ENCODE results near the gene PPP1R27.

DNA sequence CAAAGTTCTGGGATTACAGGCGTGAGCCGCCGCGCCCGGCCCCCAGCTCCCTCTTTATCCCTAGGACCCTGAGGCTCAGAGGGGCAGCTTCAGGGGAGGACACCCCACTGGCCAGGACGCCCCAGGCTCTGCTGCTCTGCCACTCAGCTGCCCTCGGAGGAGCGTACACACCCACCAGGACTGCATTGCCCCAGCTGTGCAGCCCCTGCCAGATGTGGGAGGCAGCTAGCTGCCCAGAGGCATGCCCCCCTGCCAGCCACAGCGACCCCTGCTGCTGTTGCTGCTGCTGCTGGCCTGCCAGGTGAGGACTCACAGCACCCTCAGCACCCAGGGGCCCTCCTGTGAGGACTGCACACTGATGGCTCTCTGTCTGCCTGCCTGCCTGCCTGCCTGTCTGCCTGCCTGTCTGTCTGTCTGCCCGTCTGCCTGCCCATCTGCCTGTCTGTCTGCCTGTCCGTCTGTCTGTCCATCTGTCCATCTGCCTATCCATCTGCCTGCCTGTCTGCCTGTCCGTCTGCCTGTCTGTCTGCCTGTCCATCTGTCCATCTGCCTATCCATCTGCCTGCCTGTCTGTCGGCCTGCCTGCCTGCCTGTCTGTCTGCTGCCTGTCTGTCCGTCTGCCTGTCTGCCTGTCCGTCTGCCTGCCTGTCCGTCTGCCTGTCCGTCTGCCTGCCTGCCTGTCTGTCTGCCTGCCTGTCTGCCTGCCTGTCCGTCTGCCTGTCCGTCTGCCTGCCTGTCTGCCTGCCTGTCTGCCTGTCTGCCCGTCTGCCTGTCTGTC, 25.9 kb downstream of the PPP1R27 start:
- TF ChIP-seq, protein P1, sequence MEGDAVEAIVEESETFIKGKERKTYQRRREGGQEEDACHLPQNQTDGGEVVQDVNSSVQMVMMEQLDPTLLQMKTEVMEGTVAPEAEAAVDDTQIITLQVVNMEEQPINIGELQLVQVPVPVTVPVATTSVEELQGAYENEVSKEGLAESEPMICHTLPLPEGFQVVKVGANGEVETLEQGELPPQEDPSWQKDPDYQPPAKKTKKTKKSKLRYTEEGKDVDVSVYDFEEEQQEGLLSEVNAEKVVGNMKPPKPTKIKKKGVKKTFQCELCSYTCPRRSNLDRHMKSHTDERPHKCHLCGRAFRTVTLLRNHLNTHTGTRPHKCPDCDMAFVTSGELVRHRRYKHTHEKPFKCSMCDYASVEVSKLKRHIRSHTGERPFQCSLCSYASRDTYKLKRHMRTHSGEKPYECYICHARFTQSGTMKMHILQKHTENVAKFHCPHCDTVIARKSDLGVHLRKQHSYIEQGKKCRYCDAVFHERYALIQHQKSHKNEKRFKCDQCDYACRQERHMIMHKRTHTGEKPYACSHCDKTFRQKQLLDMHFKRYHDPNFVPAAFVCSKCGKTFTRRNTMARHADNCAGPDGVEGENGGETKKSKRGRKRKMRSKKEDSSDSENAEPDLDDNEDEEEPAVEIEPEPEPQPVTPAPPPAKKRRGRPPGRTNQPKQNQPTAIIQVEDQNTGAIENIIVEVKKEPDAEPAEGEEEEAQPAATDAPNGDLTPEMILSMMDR (IDR thresholded peaks at IDR 0.05), result no peak
- no peak for TF ChIP-seq EP300 (IDR thresholded peaks at IDR 0.05)

Measured in ovary (tissue), 3 donors.